Mammary epithelial cell (primary cell): ENCODE data around the gene KRTAP4-16.

Source experiments
- CTCF ChIP-seq, 2 donors: IDR thresholded peaks in 1 of 2; conservative IDR thresholded peaks in 1 of 2; 2 replicates each; pipeline ENCODE4 v1.5.1; 2011 to 2012; ENCODE audit warnings: inconsistent platforms in 2 of 2, low read length in 2 of 2, mild to moderate bottlenecking in 2 of 2, control low read depth in 1 of 2, low read depth in 1 of 2; ENCODE audit not compliant: insufficient read depth in 1 of 2; ENCODE audit errors: extremely low read depth in 1 of 2
- EZH2 ChIP-seq: IDR thresholded peaks from 2 replicates; pipeline ENCODE4 v1.6.1; 2012; ENCODE audit warnings: low read length, inconsistent platforms, borderline replicate concordance

DNA sequence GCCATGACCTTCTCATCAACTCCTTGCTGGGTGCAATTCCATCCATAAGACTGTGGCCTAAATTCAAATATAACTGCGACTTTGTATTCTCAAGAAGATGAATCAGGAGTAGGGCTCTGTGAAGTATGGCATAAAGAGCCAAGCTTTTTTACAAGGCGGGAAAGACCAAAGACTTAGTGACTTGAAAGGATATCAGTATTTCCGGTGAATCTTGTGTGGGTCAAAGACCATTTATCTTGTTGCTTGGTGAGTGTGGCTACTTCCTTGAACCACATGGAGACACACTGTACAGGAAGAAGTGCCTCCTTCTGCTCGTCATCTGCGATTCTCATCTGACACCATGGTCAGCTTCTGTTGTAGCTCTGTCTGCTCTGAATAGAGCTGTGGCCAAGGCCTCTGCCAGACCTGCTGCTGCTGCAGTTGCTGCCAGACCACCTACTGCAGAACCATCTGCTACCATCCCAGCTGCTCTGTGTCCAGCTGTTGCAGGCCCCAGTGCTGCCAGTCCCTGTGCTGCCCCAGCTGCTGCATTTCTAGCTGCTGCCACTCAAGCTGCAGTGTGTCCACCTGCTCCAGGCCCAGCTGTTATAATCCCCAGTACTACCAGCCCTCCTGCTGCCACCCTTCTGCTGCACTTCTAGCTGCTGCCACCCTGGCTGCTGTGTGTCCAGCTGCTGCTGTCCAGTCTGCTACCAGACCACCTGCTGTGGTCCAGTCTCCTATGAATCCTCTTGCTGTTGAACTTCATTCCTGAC is 30.2 kb downstream of the KRTAP4-16 start:
- no peak for TF ChIP-seq CTCF (conservative IDR thresholded peaks at IDR 0.05 in 1 of 2, IDR thresholded peaks at IDR 0.05 in 1 of 2; ENCODE audit: extremely low read depth in 1 of 2, insufficient read depth in 1 of 2, low read depth in 1 of 2, low read length in 2 of 2)
- no peak for TF ChIP-seq EZH2
